Activated CD8-positive, alpha-beta T cell treated with anti-CD3 and anti-CD28 coated beads, Interleukin-2, amount 10 ng/mL, durations not matched to agents 7 days and 5 days (primary cell): ENCODE measurements around the gene DLAT. TPM values are rescaled to one million over a fixed set of nuclear protein-coding genes. Genes with fewer than 3 reads are reported as not detected.
"Not testable (repeated sequence)": the region's sequence is repeated elsewhere in the genome, so short reads cannot be mapped to it uniquely, and the experiment has no call there.

Experiments
- ATAC-seq: fragments of 150-1000 bp; cut with Tn5 transposase; one replicate; pipeline ENCODE4 v1.10.0; 2021; ENCODE audit warnings: moderate library complexity
- CTCF ChIA-PET: fragments of 350-600 bp; sonication (Branson Sonifier 250); formaldehyde crosslinking; loops from one replicate; lab custom pipeline; 2021; ENCODE audit warnings: antibody characterized with exemption; lab: Charles Lee
- POLR2A ChIA-PET: fragments of 350-600 bp; sonication (Branson Sonifier 250); formaldehyde crosslinking; loops from one replicate; lab custom pipeline; 2021; ENCODE audit warnings: antibody characterized with exemption; lab: Charles Lee
- DNase-seq: peaks from one replicate; pipeline ENCODE4 v3.0.0-alpha.2; 2020
- H3K27ac Mint-ChIP-seq: one replicate; pipeline ENCODE4 v1.8.0; 2021; ENCODE audit warnings: mild to moderate bottlenecking, mixed read lengths
- H3K27me3 Mint-ChIP-seq: one replicate; pipeline ENCODE4 v1.8.0; 2021; ENCODE audit warnings: low read depth, mixed read lengths
- H3K36me3 Mint-ChIP-seq: one replicate; pipeline ENCODE4 v1.8.0; 2021; ENCODE audit warnings: low read depth, mixed read lengths
- H3K4me1 Mint-ChIP-seq: one replicate; pipeline ENCODE4 v1.8.0; 2021; ENCODE audit warnings: low read depth, mixed read lengths
- H3K4me3 Mint-ChIP-seq: one replicate; pipeline ENCODE4 v1.8.0; 2021; ENCODE audit warnings: mild to moderate bottlenecking, mixed read lengths
- H3K9me3 Mint-ChIP-seq: one replicate; pipeline ENCODE4 v1.8.0; 2022; ENCODE audit warnings: mixed read lengths; ENCODE audit not compliant: insufficient read depth
- total RNA-seq, 2 experiments: library from RNA; stranded (reverse); gene quantifications; one replicate each; pipeline ENCODE4 v1.2.3, GENCODE V29; 2021

Gene DLAT
- total RNA-seq, 2 experiments from 2014 or later: 35.4 to 36.7 TPM

DNA sequence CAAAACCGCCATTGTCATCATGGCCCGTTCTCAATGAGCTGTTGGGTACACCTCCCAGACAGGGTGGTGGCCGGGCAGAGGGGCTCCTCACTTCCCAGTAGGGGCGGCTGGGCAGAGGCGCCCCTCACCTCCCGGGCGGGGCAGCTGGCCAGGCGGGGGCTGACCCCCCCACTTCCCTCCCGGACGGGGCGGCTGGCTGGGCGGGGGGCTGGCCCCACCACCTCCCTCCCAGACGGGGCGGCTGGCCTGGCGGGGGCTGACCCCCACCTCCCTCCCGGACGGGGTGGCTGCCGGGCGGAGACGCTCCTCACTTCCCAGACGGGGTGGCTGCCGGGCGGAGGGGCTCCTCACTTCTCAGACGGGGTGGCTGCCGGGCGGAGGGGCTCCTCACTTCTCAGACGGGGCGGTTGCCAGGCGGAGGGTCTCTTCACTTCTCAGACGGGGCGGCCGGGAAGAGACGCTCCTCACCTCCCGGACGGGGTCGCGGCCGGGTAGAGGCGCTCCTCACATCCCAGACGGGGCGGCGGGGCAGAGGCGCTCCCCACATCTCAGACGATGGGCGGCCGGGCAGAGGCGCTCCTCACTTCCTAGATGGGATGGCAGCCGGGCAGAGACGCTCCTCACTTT lies 1.7 kb downstream of the DLAT start:
- POLR2A ChIA-PET, ATAC-seq, DNase-seq, H3K4me3 Mint-ChIP-seq, CTCF ChIA-PET, H3K27me3 Mint-ChIP-seq, H3K27ac Mint-ChIP-seq, H3K9me3 Mint-ChIP-seq: not testable (repeated sequence)
- Mint-ChIP-seq H3K4me1 (peaks cover 24% of the 10 kb centered on the region), H3K36me3 (peaks cover 35% of the 10 kb centered on the region)

DNA sequence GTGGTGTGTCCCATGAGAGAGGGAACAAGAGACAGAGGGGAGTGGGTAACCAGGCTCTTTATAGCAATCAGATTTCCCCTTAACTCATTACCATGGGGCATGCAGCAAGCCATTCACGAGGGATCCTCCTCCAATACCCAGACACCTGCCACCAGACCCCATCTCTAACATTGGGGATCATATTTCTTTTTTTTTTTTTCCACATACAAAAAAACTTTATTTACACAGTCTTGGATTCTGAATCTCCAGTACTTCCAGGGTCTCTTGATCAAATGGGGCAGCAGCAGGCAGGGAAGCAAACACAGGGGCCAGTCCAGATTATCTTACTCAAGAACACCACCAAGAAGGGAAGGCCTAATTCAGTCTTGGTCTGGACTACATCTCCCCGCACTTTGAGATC lies 4.3 kb downstream of the DLAT start:
- POLR2A ChIA-PET: no interaction called here
- Mint-ChIP-seq H3K9me3 (no peaks in the 10 kb centered on the region), H3K4me3 (no peak overlapping the region), H3K27ac (no peak overlapping the region), H3K4me1 (peaks cover 14% of the 10 kb centered on the region), H3K27me3 (no peaks in the 10 kb centered on the region), H3K36me3 (peaks cover 38% of the 10 kb centered on the region)
- CTCF ChIA-PET: no interaction called here
- no peak for DNase-seq
- no peak for ATAC-seq

DNA sequence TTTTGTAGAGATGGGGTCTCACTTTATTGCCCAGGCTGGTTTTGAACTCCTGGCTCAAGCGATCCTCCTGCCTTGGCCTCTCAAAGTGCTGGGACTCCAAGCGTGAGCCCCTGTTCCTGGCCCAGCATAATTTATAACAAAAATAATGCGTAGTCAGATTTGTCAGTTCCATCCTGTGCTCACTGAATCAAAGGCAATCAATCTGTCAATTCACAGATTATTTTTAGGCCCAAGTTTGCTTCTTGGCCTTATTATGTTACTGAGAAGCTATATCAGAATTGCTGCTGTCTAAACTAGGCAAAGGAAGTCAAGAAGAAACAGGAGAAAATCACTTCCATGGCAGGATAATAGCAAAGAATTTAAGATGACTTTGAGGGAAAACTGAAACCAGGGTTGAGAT lies 8.7 kb downstream of the DLAT start:
- Mint-ChIP-seq H3K36me3 (peaks cover 43% of the 10 kb centered on the region), H3K9me3 (no peaks in the 10 kb centered on the region), H3K4me3 (no peak overlapping the region), H3K27me3 (no peaks in the 10 kb centered on the region), H3K27ac (no peak overlapping the region), H3K4me1 (peaks cover 6% of the 10 kb centered on the region)
- CTCF ChIA-PET: no interaction called here
- no peak for ATAC-seq
- DNase-seq: no peak
- POLR2A ChIA-PET: no interaction called here

DNA sequence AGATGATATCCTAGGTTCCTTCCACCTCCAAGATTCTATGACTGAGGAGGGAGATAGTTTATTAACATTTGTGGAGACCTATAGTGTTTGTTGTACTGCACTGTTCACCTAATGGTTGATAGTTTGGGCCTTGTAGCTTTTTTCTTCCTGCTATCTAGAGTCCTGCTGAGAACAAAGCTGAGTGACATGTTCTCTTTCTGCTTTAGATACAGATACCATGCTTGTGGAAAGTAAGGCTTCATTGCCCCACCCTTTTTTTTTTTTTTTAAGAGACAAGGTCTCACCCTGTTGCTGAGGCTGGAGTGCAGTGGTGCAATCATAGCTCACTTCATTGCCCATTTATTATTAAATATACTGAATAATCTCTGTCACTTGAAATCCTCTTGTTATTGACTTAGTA lies 12.3 kb downstream of the DLAT start:
- POLR2A ChIA-PET: no interaction called here
- no peaks in the 10 kb centered on the region for H3K9me3 Mint-ChIP-seq
- ATAC-seq (no peak), DNase-seq (no peak)
- no peak overlapping the region for H3K4me3 Mint-ChIP-seq
- H3K4me1 Mint-ChIP-seq: peaks cover 17% of the 10 kb centered on the region
- no peaks in the 10 kb centered on the region for H3K27me3 Mint-ChIP-seq
- H3K36me3 Mint-ChIP-seq: peaks cover 48% of the 10 kb centered on the region
- CTCF ChIA-PET: interaction anchor here (0.8 kb wide), 1 partner anchor 20 kb away, joined by 3 read pairs; no protein-coding TSS in a partner anchor
- H3K27ac Mint-ChIP-seq: no peak overlapping the region

DNA sequence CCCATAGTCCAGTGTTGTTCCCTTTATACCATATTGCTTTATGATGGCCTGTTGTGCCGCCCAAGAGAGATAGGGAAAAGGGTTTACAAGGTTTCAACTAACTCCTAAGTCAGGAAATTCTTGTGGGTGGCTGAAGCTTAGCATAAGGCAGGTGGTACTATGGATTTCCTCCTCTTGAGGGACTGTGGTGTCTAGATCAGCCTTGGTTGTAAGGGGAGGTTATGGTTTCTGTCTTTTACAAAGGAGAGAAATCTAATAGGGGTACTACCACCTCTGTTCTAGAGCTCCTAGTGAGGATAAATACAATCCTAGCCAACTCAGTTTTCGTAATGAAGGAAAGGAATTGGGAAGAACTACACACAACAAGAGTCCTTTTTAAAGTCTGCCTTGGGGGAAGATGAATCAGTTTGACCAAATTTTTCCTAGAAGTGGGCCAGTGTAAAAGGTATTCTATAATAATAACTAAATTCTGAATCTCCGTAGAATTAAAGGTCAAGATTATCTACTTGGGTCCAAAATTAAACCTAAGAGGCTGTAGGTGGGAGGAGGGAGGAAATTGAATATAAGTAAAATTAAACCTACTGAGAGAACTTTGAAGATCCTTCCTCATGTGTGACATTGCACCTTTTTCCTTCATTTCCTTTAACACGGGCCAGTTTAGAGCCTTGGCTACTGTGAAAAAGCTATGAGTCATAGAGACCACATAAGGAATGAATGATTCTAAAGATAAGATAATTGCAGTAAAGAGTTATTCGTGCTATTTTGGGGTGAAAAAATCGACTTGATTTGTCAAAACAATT lies 17.2 kb downstream of the DLAT start:
- no peak for ATAC-seq
- Mint-ChIP-seq H3K4me3 (no peak overlapping the region), H3K27me3 (no peaks in the 10 kb centered on the region), H3K9me3 (no peaks in the 10 kb centered on the region), H3K4me1 (peaks cover 12% of the 10 kb centered on the region), H3K27ac (no peak overlapping the region), H3K36me3 (peaks cover 61% of the 10 kb centered on the region)
- no peak for DNase-seq
- CTCF ChIA-PET: interaction anchor here (0.6 to 1.3 kb wide), 2 partner anchors 11 to 61 kb away, joined by 3 read pairs; no protein-coding TSS in a partner anchor
- POLR2A ChIA-PET: no interaction called here

DNA sequence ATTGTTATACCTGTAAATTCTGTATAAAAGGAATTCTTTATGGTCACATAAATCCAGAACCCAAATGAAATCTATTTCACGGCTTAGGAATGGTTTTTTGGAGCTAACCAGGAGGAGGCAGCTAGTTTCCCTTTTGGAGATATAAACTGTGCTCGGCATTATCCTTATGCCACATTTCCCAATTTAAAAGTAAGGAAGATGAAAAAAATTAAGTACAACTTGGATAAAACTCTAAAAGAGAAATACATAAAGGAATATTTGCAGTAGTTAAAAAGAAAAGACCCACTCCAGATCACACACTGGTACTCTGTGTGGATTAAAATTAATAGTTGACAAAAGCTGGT lies 17.7 kb downstream of the DLAT start:
- H3K36me3 Mint-ChIP-seq: peaks cover 65% of the 10 kb centered on the region
- ChIA-PET POLR2A (no interaction called here), CTCF (interaction anchor here (1.3 kb wide), 1 partner anchor 12 kb away, joined by 3 read pairs; no protein-coding TSS in a partner anchor)
- H3K27ac Mint-ChIP-seq: no peak overlapping the region
- no peak for ATAC-seq
- H3K9me3 Mint-ChIP-seq: no peaks in the 10 kb centered on the region
- DNase-seq: no peak
- H3K27me3 Mint-ChIP-seq: no peaks in the 10 kb centered on the region
- peaks cover 13% of the 10 kb centered on the region for H3K4me1 Mint-ChIP-seq
- H3K4me3 Mint-ChIP-seq: no peak overlapping the region

DNA sequence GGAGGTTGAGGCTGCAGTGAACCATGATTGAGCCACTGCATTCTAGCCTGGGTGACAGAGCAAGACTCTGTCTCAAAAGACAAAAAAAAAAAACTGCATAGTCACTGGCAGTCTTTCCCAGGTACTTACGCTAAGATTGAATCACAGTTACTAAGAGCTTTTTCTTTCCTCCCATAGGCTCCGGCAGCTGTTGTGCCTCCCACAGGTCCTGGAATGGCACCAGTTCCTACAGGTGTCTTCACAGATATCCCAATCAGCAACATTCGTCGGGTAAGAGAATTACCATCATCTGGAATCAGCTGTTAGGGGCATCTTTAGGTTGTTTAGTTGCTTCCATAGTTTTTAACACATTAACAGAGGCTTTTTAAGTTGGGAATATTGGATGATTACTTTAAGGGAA lies 19.8 kb downstream of the DLAT start:
- H3K27ac Mint-ChIP-seq: no peak overlapping the region
- no peaks in the 10 kb centered on the region for H3K27me3 Mint-ChIP-seq
- ChIA-PET POLR2A (no interaction called here), CTCF (no interaction called here)
- no peak for DNase-seq
- H3K4me3 Mint-ChIP-seq: no peak overlapping the region
- no peaks in the 10 kb centered on the region for H3K9me3 Mint-ChIP-seq
- no peak for ATAC-seq
- H3K36me3 Mint-ChIP-seq: peaks cover 66% of the 10 kb centered on the region
- H3K4me1 Mint-ChIP-seq: peaks cover 22% of the 10 kb centered on the region

DNA sequence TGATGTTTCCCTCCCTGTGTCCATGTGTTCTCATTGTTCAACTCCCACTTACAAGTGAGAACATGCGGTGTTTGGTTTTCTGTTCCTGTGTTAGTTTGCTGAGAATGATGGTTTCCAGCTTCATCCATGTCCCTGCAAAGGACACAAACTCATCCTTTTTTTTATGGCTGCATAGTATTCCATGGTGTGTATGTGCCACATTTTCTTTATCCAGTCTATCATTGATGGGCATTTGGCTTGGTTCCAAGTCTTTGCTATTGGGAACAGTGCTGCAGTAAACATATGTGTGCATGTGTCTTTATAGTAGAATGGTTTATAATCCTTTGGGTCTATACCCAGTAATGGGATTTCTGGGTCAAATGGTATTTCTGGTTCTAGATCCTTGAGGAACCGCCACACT lies 21.4 kb downstream of the DLAT start:
- H3K27ac Mint-ChIP-seq, CTCF ChIA-PET, ATAC-seq, H3K4me3 Mint-ChIP-seq, POLR2A ChIA-PET, H3K27me3 Mint-ChIP-seq, H3K9me3 Mint-ChIP-seq, DNase-seq: not testable (repeated sequence)
- H3K36me3 Mint-ChIP-seq: peaks cover 64% of the 10 kb centered on the region
- peaks cover 22% of the 10 kb centered on the region for H3K4me1 Mint-ChIP-seq

DNA sequence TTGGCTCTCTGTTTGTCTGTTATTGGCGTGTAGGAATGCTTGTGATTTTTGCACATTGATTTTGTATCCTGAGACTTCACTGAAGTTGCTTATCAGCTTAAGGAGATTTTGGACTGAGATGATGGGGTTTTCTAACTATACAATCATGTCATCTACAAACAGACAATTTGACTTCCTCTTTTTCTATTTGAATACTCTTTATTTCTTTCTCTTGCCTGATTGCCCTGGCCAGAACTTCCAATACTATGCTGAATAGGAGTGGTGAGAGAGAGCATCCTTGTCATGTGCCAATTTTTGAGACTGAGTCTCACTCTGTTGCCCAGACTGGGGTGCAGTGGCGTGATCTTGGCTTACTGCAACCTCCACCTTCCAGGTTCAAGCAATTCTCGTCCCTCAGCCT lies 23.0 kb downstream of the DLAT start:
- POLR2A ChIA-PET, H3K9me3 Mint-ChIP-seq, ATAC-seq, H3K27me3 Mint-ChIP-seq, DNase-seq, H3K4me3 Mint-ChIP-seq, CTCF ChIA-PET, H3K27ac Mint-ChIP-seq: not testable (repeated sequence)
- peaks cover 70% of the 10 kb centered on the region for H3K36me3 Mint-ChIP-seq
- peaks cover 12% of the 10 kb centered on the region for H3K4me1 Mint-ChIP-seq

DNA sequence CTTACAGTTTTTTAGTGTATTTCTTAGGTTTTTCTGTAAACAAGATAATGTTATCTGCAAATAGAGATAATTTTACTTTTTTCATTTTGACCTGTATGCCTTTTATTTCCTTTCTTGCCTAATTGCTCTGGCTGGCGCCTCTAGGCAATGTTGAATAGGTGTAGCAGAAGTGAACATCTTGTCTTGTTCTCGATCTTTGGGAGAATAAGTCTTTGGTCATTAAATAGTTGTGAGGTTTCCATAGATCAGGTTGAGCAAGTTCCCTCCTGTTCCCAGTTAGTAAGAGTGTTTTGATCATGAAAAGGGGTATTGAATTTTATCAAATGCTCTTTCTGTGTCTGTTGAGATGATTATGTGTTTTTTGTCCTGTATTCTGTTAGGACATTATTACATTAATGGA lies 24.6 kb downstream of the DLAT start:
- no peak overlapping the region for H3K4me3 Mint-ChIP-seq
- ChIA-PET POLR2A (no interaction called here), CTCF (no interaction called here)
- no peak for DNase-seq
- no peaks in the 10 kb centered on the region for H3K9me3 Mint-ChIP-seq
- H3K27me3 Mint-ChIP-seq: no peaks in the 10 kb centered on the region
- H3K36me3 Mint-ChIP-seq: peaks cover 69% of the 10 kb centered on the region
- ATAC-seq: no peak
- H3K27ac Mint-ChIP-seq: no peak overlapping the region
- H3K4me1 Mint-ChIP-seq: peaks cover 12% of the 10 kb centered on the region

DNA sequence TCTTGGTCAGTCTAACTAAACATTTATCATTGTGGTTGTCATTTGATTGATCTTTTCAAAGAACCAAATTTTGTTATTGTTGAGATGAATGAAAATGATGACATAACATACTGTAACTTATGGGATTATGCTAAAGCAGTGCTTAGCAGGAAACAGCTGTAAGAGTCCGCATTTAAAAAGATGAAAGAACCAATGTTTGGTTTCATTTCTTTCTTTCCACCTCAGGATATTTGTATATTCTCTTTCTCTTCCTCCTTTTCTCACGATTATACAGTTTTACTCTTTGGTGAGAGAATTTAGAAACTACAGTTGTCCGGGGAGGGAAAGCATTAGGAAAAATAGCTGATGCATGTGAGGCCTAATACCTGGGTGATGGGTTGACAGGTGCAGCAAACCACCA lies 25.5 kb downstream of the DLAT start:
- no peaks in the 10 kb centered on the region for H3K9me3 Mint-ChIP-seq
- CTCF ChIA-PET: no interaction called here
- H3K4me3 Mint-ChIP-seq: no peak overlapping the region
- H3K27ac Mint-ChIP-seq: no peak overlapping the region
- no peaks in the 10 kb centered on the region for H3K27me3 Mint-ChIP-seq
- DNase-seq (no peak), ATAC-seq (no peak)
- POLR2A ChIA-PET: interaction anchor here (1.0 kb wide), 1 partner anchor 14 kb away, joined by 3 read pairs; no protein-coding TSS in a partner anchor
- peaks cover 12% of the 10 kb centered on the region for H3K4me1 Mint-ChIP-seq
- H3K36me3 Mint-ChIP-seq: peaks cover 67% of the 10 kb centered on the region

DNA sequence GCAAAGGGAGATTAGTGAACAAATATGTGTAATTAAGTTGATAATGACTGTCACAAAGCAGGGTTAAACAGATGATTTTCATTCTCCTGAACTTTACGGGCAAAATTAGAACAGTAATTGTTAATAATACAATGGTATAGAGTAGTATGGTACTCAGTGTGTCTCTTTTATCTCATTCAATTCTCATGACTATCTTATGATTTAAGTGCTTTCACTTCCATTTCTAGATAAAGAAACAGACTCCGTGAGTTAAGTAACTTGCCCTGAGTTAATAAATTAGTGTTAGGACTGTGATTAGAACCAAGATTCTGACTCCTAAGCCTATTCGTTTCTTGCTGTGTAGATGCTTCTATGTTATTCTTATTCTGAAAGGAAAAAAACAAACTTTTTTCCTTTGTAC lies 26.6 kb downstream of the DLAT start:
- ChIA-PET CTCF (no interaction called here), POLR2A (interaction anchor here (1.0 kb wide), 1 partner anchor 13 kb away, joined by 3 read pairs; no protein-coding TSS in a partner anchor)
- H3K36me3 Mint-ChIP-seq: peaks cover 64% of the 10 kb centered on the region
- H3K27ac Mint-ChIP-seq: no peak overlapping the region
- no peak overlapping the region for H3K4me3 Mint-ChIP-seq
- no peak for ATAC-seq
- H3K27me3 Mint-ChIP-seq: no peaks in the 10 kb centered on the region
- no peaks in the 10 kb centered on the region for H3K9me3 Mint-ChIP-seq
- H3K4me1 Mint-ChIP-seq: peaks cover 12% of the 10 kb centered on the region
- DNase-seq: no peak
